ENCODE data around the gene DCBLD1. TPM values are rescaled to one million over a fixed set of nuclear protein-coding genes. Genes with fewer than 3 reads are reported as not detected.

DCBLD1 gene
- total and polyA plus RNA-seq, 9 of the 15 experiments (the other 6 are each of a cell fraction or from before 2014, with no cell fraction given) = 0.80 to 8.5 (median 6.8) TPM

GRCh38 chr6:117536317-117536716 is 53.8 kb downstream of the DCBLD1 start (continued):
- TF ChIP-seq MGA (IDR thresholded peaks at IDR 0.05) = peak; percentile 36; the same call in 1 of the 2 replicates
- peak; percentile 97 for TF ChIP-seq ATF4 (CRISPR knock-in tag; IDR thresholded peaks at IDR 0.05)
- peak; percentile 43; the same call in 1 of the 2 replicates for TF ChIP-seq SMARCE1 (IDR thresholded peaks at IDR 0.05)
- TF ChIP-seq L3MBTL2 (IDR thresholded peaks at IDR 0.05) = 0 out of 2 replicates have a peak, but pooled peaks have one; percentile 42
- no peak for TF ChIP-seq SNRNP70 (optimal IDR thresholded peaks at IDR 0.05; ENCODE audit: low read depth, low read length)
- TF ChIP-seq CSDE1 (IDR thresholded peaks at IDR 0.05) = no peak
- TF ChIP-seq MED1 (CRISPR knock-in tag; IDR thresholded peaks at IDR 0.05; ENCODE audit: borderline replicate concordance) = no peak
- peak; percentile 80 for TF ChIP-seq DMBX1 (CRISPR knock-in tag; IDR thresholded peaks at IDR 0.05; ENCODE audit: borderline replicate concordance)
- TF ChIP-seq RCOR1 (IDR thresholded peaks at IDR 0.05; ENCODE audit: borderline replicate concordance in 1 of 2, low read depth in 2 of 2, low read length in 2 of 2) = peak in 1 of 2 experiments; percentile 62; a peak in 1 of 4 replicates
- TF ChIP-seq TEAD1 (CRISPR knock-in tag; IDR thresholded peaks at IDR 0.05) = peak in 1 of 2 experiments; percentile 81; a peak in 2 of 4 replicates
- TF ChIP-seq MAFK (IDR thresholded peaks at IDR 0.05; ENCODE audit: low read length) = no peak
- TF ChIP-seq RBFOX2 (IDR thresholded peaks at IDR 0.05; ENCODE audit: low read depth, low read length) = 0 out of 2 replicates have a peak, but pooled peaks have one; percentile 11
- no peak for TF ChIP-seq ADNP (tag; IDR thresholded peaks at IDR 0.05)
- TF ChIP-seq ZNF24 (IDR thresholded peaks at IDR 0.05) = no peak
- TF ChIP-seq ATF3 (IDR thresholded peaks at IDR 0.05) = peak; percentile 90
- no peak for TF ChIP-seq ATF3 (CRISPR knock-in tag; conservative IDR thresholded peaks at IDR 0.05)
